GM19455 (cell line): ENCODE results near the gene OR1F1.
"Not testable (repeated sequence)": the region's sequence is repeated elsewhere in the genome, so short reads cannot be mapped to it uniquely, and the experiment has no call there.

Source experiments
- ATAC-seq: cut with Tn5 transposase; IDR thresholded peaks from one replicate; pipeline ENCODE4 v1.9.1; 2021; ENCODE audit not compliant: unreplicated experiment

The OR1F1 gene

DNA sequence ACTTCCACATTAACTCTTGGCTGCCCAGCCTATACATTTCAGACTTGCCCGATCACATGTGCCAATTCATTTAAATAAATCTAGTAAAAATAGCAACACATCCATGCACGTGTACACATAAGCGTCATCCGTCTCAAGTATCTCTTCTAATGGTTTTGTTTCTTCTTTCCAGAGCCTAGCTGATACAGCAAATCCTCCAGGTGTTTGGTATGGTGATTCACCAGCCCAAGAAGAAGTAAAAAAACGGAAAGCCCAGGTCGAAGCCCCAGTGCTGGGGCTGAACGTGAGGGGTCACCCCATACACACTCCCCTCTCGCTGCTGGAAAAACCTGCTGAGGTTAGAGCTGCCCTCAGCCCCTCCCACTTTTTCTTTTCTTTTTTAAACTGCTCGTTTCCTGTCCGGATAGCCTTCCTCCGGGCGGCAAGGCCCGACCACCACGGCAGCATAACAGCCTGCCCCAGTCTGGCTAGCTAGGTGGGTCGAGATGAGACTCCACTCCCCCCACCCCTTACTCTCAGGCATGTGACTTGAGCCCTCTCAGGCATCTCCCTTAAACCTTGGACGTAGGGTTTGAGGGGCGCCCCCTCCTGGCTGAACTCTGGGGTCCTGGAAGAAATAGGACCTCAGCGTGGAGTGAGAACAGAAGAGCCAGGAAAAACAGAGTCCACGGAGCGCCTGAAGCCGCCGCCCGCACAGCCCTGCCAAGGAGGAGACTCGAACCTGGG is 13.9 kb upstream of the OR1F1 start:
- no peak for ATAC-seq

DNA sequence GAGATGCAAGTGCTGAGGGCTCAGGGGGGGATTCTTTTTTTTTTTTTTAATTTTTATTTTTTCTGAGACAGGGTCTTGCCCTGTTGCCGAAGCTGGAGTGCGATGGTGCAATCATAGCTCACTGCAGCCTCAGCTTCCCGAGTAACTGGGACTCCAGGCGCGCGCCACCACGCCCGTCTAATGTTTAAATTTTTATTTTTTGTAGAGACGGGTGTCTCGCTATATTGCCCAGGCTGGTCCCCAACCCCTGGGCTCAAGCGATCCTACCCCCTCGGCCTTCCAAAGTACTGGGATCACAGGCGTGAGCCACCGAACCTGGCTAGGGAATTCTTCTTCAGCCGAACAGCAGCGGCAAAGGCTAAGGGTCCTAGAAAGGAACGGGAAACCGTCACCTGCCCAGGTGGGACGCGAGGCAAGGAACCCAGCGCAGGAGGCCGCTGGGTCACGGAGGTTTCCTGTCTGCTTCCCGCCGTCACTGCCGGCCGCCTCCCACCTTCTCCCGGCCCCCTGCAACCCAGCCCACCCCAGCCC is 13.3 kb upstream of the OR1F1 start:
- no peak for ATAC-seq

DNA sequence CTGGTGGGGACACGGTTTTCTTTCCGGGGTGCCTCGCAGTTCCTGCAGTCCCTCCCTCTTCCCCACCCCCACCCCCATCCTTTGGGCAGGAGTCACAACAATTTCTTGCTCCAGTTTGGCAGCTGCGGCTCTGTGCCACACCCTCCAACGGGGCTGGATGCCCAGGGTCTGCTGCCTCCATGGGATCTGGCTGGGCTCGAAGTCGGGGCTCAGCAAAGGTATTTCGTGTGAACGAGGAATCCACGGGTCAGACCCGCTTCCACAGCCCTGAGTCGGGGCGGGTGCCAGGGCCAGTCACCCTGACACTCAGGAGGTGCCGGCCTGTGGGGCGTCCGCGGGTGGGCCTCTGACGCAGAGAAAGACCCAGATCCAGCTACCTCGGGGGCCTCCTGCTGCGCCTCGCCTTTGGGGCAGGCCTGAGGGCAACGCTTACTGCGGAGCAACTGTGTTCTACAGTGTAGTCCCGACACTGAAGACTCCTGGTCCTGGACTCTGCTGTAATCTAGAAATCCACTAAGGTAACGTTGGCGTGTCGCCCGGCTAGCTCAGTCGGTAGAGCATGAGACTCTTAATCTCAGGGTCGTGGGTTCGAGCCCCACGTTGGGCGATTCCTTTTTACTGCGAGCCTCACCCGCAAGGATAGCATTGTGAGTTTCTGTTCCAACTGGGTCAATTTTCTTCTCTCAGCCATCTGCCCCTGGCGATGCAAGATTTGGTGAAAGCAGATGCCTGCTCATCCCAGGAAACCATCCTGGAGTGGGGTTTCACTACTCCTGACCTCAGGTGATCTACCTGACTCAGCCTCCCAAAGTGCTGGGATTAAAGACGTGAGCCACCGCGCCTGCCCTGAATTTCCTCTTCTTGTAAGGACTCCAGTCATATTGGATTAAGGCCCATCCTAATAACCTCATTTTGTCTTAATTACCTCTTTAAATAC is 12.6 kb upstream of the OR1F1 start:
- ATAC-seq, result no peak

DNA sequence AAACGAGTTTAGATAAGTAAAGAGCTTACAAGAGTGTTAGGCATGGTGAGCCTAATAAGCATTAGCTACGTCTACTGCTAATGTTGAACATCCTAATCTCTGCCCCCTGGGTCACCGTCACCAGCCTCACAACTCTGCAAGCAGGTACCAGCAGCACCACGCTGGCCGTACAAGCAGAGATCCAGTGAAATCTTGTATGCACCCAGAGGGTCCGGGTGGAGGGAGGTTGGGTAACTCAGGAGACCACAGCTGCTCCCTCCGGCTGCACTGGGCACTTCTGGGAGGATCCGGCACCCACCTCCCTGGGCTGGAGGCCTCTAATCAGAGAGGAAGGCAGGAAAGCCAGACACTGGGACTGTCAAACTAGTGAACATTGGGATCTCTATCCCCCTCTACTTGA is 8.4 kb upstream of the OR1F1 start:
- no peak for ATAC-seq

DNA sequence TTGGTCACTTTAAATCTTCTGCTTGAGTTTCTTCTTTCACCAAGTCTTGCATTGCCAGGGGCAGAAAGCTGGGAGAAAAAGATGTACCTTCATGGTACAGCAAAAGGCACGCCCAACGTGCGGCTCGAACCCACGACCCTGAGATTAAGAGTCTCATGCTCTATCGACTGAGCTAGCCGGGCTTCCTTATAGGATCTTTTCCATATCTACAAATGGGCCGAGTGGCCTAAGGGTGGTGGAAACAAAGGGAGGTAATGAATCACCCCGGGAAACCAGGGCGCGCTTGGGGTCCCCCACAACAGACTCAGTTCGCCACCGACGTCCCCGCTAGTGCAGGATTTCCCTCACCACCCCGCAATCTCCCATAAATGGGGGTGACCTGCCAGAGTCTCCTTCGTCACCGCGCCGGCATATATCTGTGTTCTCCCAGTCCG is 7.5 kb upstream of the OR1F1 start:
- ATAC-seq, result no peak

DNA sequence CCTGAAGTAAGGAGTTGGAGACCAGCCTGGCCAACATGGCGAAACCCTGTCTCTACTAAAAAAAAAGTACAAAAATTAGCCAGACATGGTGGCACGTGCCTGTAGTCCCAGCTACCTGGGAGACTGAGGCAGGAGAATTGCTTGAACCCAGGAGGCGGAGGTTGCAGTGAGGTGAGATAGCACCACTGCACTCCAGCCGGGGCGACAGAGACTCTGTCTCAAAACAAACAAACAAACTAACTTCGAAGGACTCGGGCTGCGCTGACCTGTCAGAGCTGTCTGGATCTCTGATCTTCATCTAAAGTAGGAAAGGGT is 5.8 kb upstream of the OR1F1 start:
- not testable (repeated sequence) for ATAC-seq

DNA sequence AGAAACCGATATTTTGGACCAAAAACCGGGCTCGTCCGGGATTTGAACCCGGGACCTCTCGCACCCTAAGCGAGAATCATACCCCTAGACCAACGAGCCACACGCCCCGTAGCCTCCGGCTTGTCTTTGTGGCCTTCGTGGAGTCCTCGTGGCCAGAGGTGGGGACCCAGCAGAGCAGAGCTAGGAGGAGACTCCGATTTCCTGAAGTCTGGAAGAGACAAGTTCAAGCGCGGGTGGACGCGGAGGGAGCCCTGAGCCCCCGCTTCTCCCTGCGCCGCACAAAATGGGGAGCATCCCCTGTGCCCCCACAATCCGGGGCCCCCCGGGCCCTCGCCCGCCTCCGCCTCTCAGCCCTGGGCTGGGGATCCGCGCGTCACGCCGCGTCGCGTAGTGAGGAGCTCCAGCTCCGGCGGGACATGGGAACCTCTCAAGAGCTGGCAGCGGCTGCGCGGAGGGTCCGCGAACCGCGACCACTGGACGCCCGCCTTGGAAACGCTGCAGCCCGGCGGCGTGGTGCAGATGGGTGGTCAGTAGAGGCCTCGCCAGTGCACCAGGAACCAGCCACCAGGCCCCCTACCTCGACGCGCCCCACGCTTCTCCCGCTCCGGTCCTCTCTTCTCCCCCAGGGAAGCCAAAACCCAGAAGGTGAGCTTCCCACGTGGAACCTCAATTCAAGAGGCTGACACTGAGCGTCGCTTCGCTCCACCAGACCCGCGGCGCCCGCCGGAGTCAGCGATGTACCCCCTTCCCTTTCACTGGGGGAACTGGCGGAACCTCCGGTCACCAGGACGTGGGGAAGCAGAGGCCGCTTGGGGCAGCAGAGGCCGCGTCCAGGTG is 5.2 kb upstream of the OR1F1 start:
- no peak for ATAC-seq

DNA sequence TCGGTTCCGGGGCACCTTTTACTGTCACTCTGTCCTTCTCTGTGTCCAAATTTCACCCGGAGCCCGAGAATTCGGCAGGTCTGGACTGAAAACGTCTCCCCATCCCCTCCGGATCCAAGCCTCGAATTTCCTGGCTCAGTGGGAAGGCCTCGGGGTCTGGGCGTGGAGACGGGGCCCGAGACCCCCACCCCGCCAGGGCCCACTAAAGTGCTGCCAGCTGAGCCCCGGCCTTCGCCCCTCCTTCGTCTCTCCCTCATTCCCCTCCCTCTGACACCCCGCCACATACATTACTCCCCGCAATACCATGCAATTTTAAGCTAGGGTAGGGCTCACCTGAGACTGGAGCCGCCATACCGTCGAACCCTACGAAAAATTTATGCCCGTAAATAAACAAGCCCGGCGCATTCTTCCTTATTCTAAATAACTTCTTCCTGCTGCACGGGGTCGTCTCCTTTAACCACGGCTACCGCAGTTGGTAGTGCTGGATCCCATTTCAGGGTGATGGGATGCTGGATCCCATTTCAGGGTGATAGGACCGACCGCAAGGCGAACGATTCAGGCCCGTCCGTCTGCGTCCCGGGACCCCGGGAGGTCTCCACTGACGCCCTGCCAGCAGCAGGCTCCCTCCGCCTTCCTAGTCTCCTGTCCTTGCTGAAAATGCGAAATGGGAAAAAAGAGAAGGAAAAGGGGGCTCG is 4.4 kb upstream of the OR1F1 start:
- ATAC-seq, result no peak

DNA sequence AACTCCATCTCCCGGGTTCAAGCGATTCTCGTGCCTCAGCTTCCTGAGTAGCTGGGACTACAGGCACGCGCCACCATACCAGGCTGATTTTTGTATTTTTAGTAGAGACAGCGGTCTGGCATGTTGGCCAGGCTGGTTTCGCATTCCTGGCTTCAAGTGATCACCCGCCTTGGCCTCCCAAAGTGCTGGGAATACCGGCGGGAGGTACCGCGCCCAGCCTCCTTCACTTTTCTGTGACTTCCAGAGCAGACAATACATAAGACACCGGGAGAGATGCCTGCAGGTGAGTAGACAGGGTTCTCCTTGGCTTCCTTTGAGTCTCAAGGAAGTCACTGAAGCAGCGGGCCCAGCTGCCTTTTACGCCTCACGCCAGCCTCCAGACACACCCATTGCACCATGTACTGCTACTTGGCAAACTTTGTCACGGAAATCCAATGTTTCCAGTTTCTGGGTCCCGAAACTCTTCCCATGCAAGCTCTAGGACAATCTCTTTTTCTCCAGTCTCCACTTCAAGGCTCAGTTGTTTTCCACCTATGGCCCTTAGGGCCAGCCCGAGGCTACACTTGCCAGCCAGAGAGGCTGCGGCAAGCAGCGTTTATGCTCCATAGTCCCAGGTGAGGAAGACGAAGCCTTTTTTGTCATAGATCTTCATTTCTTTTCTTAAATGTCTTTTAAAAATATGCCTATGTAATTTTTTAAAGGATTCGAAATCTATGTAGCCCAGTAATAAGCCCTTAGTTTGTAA is 886 bp upstream of the OR1F1 start:
- no peak for ATAC-seq

DNA sequence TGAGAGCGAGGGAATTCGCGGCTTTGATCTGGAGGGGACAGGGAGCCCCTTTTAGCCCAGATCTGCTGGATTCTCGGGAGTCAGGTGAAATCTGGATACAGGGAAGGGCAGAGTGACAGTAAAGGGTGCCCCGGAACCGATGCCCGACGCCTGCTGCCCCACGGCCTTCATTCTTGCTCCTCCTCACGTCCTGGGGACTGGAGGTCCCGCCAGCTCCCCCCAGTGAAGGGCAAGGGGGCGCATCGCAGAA is 596 bp downstream of the OR1F1 start:
- no peak for ATAC-seq

DNA sequence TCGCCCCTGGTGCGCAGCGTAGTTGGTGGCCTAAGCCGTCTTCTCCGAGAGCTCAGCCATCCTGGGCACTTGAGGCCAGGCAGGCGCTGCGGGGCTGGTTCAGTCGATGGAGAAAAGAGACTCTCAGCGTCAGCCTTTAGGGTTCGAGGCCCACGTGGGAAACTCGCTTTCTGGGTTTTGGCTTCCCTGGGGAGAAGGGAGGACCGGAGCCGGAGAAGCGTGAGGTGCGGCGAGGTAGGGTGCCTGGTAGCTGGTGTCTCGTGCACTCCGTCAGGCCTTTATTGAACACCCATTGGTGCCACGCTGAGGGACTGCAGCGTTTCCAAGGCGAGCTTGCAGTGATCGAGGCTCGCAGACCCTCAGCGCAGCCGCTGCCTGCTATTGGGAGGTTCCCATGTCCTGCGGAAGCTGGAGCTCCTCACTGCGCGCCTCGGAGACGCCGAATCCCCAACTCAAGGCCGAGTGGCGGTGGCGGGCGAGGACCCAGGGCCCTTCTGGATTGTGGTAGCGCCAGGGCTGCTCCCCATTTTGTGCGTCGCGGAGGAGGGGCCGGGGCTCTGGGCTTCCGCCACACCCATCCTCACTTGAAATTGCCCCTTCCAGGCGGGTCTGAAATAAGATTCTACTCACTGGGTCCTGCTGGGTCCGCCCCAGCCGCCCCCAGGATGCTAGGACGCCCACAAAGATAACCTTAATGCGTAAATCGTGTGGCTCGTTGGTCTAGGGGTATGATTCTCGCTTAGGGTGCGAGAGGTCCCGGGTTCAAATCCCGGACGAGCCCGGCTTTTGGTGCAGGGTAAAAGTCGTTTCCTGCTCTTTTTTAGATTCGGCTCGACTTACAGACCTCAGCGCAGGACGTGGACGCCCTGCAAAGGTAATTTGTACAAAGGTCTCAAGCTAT is 1.2 kb downstream of the OR1F1 start:
- no peak for ATAC-seq

DNA sequence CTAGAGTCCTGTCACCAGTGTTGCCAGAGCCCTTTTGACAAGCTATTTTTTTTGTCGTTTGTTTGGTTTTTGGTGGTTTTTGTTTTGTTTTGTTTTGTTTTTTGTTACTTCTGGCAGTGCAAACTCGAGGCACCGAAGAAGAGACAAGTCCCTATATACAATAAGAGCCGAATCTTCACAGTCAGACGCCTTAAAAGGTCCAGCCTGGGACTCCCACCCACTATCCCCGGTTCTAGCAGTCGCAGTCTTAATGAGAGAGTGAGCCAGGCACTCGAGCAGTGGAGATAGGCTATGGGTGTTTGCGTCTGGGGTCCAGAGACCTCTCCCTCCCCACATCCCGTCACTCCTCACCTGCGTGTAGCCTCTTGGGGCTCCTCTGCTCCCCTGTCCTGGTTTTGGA is 1.9 kb downstream of the OR1F1 start:
- no peak for ATAC-seq

DNA sequence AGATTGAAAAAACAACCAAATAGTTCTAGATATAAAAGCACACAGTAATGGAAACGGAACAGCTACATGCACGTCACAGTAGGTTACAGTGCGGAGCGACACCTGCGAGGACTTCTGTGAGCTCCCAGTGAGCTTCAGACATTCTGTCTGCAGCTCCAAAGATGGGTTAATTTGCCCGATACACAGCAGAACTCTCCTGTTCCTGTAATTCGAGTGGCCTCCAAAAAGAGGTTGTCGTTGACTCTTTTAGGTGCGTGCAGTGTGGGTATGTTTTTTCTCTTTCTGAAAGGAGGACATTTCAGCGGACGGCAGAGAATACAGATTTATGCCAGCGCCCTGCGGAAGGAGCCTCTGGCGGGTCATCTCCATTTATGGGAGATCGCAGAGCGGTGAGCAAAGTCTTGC is 2.9 kb downstream of the OR1F1 start:
- no peak for ATAC-seq

DNA sequence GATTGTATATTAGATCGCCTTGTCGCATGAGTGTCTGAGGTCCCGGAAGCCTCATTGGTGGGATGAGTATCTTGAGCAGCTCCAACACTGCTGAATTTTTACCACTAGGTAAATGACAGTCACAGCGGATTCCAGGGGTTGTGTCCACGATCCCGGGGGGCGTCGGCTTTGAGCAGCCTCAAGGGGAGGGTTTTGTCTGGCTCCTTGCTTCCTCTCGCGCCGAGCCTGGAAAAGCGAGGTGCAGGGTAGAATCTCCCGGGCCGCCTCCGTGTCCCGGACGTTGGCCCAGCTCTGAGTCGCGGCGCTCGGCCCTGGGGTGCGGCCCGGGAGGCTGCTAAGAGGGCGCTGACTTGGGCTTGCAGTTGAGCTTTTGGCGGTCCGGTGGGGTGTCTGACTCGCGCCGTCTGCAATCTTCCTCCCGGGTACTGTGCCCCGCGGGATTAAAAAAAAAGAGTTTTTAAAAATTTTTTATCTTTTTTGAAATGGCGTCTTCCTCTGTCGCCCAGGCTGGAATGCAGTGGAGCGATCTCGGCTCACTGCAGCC is 4.5 kb downstream of the OR1F1 start:
- ATAC-seq, result no peak

DNA sequence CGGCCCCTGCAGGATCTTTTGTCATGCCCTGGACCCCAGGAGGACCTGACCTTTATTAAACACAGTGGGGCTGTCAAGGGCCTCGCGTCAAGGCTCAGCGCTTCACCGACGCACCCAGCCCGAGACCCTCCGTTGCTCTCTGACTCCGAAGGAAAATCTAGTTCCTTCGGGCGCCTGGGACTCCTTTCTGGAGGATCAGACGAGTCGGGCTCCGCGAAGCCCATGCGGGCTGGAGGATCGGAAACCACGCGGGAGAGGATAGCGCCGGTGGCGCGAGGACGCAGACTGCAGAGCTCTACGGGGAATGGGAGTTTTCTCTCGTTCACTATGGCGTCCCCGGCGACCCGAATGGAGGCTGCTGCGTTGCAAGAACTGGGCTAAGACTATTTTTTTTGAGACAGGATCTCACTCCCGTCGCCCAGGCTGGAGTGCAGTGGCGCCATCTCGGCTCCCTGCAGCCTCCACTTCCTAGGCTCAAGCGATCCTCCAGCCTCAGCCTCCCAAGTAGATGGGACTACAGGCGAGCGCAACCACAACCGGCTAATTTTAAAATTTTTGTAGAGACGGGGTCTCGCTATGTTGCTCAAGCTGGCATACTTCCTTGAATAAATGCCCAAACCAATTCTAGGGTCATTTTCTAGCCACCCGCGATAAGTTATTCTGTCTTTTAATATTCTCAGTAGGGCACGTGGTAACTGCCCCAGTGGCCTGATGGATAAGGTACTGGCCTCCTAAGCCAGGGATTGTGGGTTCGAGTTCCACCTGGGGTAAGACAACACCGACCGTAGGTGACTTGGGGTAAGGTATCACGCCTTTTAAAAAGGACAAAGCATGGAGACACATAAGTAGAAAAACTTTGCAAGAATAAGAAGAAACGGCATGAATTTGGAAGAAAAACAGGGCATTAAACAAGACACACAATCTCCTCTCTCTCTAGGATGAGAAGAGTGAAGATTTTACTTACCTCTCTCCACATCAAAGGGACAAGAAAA is 5.5 kb downstream of the OR1F1 start:
- no peak for ATAC-seq

DNA sequence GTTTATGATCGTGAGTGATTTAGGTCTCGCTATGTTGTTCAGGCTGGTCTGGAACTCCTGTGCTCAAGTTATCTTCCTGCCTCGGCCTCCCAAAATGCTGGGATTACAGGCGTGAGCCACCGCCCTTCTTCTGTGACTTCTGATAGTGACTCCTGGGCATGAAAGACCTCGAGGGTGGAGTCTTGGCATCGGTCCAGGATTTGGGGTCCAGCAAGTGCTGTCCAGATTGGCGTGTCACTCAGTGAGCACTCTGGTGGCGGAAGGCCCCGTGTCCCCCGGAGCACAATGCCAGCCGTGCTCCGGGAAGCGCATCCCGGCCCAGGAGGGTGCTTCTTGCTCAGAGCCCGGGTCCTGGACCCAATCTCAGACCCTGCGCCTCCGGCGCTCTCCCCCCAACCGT is 6.8 kb downstream of the OR1F1 start:
- ATAC-seq, result no peak

DNA sequence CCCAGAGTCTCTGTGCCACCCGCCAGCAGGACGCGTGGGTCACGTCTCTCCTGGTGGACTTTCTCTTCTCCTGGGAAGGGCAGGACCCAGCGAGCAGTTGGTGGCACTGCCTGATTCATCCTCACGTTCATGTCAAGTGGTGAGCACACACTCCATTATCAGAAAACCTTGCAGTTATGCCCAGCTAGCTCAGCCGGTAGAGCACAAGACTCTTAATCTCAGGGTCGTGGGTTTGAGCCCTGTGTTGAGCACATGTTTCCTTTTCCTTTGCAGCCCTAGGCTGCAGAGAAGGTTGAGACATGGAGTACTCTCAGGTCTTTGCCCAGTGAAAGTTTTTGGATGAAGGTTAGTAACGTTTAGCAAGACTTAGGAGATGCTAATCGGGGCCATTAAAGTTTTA is 8.0 kb downstream of the OR1F1 start:
- ATAC-seq, result no peak
